ENCODE data around the gene PPP2R2D. TPM values are rescaled to one million over a fixed set of nuclear protein-coding genes. Genes with fewer than 3 reads are reported as not detected.

Gene PPP2R2D
- total RNA-seq, 1 experiment from 2014 or later = 35.1 TPM

DNA sequence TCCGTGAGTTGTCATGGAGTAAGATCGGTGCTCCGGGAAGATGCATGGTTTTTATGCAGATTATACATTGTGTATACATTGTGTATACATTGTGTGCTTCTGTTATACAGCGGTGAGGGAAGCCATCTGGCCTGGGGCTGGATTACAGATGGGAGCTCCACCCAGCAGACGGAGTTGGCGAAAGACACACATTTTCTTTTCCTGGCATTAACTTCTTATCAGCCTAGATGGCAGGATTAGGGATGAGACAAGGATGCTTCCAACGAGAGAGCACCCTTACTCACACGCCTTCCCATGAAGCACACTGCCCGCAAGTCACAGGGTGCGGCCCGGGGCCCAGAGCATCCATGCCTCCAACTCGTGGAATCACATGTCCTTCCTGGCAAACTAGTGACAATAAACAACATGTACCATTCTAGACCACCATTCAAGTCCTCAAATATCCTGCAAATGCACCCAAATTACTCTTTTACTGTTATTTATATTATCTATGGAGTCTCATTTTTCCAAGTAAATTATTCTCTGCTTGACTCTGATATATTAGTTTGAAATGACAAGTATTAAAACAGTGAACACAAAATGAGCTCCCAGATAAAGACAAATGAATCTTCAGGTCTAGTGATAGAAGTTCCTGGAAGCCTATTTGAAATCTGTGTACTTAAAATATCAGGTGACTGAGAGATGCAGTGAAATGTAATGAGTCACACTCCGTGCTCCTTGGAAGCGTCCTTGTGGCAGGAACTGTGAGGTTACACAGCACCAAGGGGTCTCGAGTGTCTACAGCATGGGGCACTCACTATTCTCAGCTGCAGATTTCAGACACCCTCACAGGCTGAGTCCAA lies 29.8 kb upstream of the PPP2R2D start:
- DNase-seq = no peak
- Histone ChIP-seq H2BK120ac (ENCODE audit: low read depth, low read length, poor library complexity, severe bottlenecking) (no peak overlapping the region), H3K56ac (ENCODE audit: insufficient read length, low read depth, low read length) (no peak overlapping the region), H2AFZ (ENCODE audit: low read length) (no peak overlapping the region), H4K91ac (ENCODE audit: insufficient read length, low read depth, low read length) (no peak overlapping the region), H2BK5ac (ENCODE audit: insufficient read length, low read length) (no peak overlapping the region), H3K9ac (ENCODE audit: extremely low read depth, insufficient read length, low read length) (no peak overlapping the region), H3K4me2 (ENCODE audit: insufficient read depth, insufficient read length, low read length) (no peak overlapping the region), H3K27me3 (ENCODE audit: insufficient read depth, low read length) (no peaks in the 10 kb centered on the region), H3T11ph (ENCODE audit: low read length) (no peak overlapping the region), H3K79me1 (ENCODE audit: insufficient read depth, low read depth, low read length, poor library complexity, severe bottlenecking) (no peaks in the 10 kb centered on the region), H2BK12ac (ENCODE audit: insufficient read length, low read depth, low read length) (no peak overlapping the region), H3K9me3 (ENCODE audit: control insufficient read depth, low read depth, low read length) (no peaks in the 10 kb centered on the region), H3K23me2 (ENCODE audit: insufficient read length, low read depth, low read length, poor library complexity, severe bottlenecking) (no peaks in the 10 kb centered on the region), H2BK20ac (ENCODE audit: low read depth, low read length, poor library complexity, severe bottlenecking) (no peak overlapping the region), H4K20me1 (ENCODE audit: control insufficient read depth, insufficient read depth, insufficient read length) (no peaks in the 10 kb centered on the region), H3K27ac (ENCODE audit: insufficient read length, low read depth, low read length) (no peak overlapping the region), H4K8ac (replicated peaks; ENCODE audit: insufficient read length, low read depth, low read length) (no peak overlapping the region), H3K14ac (ENCODE audit: insufficient read depth, low read length) (no peak overlapping the region), H3K18ac (ENCODE audit: insufficient read length, low read depth, low read length) (no peak overlapping the region), H4K5ac (ENCODE audit: insufficient read length, low read depth, low read length) (peak overlapping the region; percentile 42), H3K23ac (ENCODE audit: insufficient read length, low read depth, low read length) (no peak overlapping the region), H2AK5ac (ENCODE audit: insufficient read length, low read length) (no peak overlapping the region), H3K79me2 (ENCODE audit: insufficient read depth, low read length) (no peaks in the 10 kb centered on the region), H3K4me1 (ENCODE audit: insufficient read depth, low read length) (no peaks in the 10 kb centered on the region), H2BK15ac (ENCODE audit: low read depth, low read length) (no peak overlapping the region), H3K4ac (ENCODE audit: low read depth, low read length) (no peak overlapping the region)
- H3K36me3 Mint-ChIP-seq (ENCODE audit: insufficient read depth in 1 of 3, low read depth in 3 of 3) = peaks cover 0 to 3% (median 0%) of the 10 kb centered on the region in 3 experiments; a peak in 2 of 7 replicates
- no peaks in the 10 kb centered on the region; the same call in 1 of the 2 replicates for H3K27me3 Mint-ChIP-seq (ENCODE audit: low read depth)
- WGBS (ENCODE audit: extremely low coverage, insufficient read length, low lambda C conversion rate) = no CpG with 5 or more reads among the region's 15 CpGs
- H3K4me1 Mint-ChIP-seq = peaks cover 3% of the 10 kb centered on the region in 2 experiments; a peak in 1 of 4 replicates
- H3K9me3 Mint-ChIP-seq = peaks cover 7 to 8% of the 10 kb centered on the region in 2 experiments; a peak in 4 of 5 replicates
- no peak overlapping the region for H3K4me3 Mint-ChIP-seq
- TF ChIP-seq, protein P1, sequence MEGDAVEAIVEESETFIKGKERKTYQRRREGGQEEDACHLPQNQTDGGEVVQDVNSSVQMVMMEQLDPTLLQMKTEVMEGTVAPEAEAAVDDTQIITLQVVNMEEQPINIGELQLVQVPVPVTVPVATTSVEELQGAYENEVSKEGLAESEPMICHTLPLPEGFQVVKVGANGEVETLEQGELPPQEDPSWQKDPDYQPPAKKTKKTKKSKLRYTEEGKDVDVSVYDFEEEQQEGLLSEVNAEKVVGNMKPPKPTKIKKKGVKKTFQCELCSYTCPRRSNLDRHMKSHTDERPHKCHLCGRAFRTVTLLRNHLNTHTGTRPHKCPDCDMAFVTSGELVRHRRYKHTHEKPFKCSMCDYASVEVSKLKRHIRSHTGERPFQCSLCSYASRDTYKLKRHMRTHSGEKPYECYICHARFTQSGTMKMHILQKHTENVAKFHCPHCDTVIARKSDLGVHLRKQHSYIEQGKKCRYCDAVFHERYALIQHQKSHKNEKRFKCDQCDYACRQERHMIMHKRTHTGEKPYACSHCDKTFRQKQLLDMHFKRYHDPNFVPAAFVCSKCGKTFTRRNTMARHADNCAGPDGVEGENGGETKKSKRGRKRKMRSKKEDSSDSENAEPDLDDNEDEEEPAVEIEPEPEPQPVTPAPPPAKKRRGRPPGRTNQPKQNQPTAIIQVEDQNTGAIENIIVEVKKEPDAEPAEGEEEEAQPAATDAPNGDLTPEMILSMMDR (conservative IDR thresholded peaks at IDR 0.05) = no peak
- H3K27ac Mint-ChIP-seq = no peak overlapping the region
